Type B pancreatic cell (in vitro differentiated cells): ENCODE results near the gene DDX51. TPM values are rescaled to one million over a fixed set of nuclear protein-coding genes. Genes with fewer than 3 reads are reported as not detected.

Experiments used
- DNase-seq: peaks from one replicate; pipeline ENCODE4 v3.0.0; 2021; ENCODE audit warnings: mixed read lengths; ENCODE audit not compliant: unreplicated experiment; ENCODE audit errors: extremely low spot score
- H3K27ac Mint-ChIP-seq: 2 replicates; pipeline ENCODE4 v1.8.0; 2021; ENCODE audit warnings: mild to moderate bottlenecking, mixed read lengths
- H3K27me3 Mint-ChIP-seq: 2 replicates; pipeline ENCODE4 v1.8.0; 2021; ENCODE audit warnings: mixed read lengths
- H3K36me3 Mint-ChIP-seq: 2 replicates; pipeline ENCODE4 v1.8.0; 2021; ENCODE audit warnings: mixed read lengths
- H3K4me1 Mint-ChIP-seq: one replicate; pipeline ENCODE4 v1.8.0; 2021; ENCODE audit warnings: mixed read lengths; ENCODE audit not compliant: unreplicated experiment
- H3K4me3 Mint-ChIP-seq: 2 replicates; pipeline ENCODE4 v1.8.0; 2021; ENCODE audit warnings: mild to moderate bottlenecking, mixed read lengths
- H3K9me3 Mint-ChIP-seq: 2 replicates; pipeline ENCODE4 v1.8.0; 2021; ENCODE audit warnings: mixed read lengths
- CTCF ChIP-seq: fragments of 200-600 bp; sonication (generic); conservative IDR thresholded peaks from 2 replicates; pipeline ENCODE4 v1.5.0; 2021; ENCODE audit warnings: antibody characterized with exemption, mild to moderate bottlenecking
- total RNA-seq: library from RNA; stranded (reverse); gene quantifications from 2 replicates; pipeline ENCODE4 v1.2.1, GENCODE V29; 2021; ENCODE audit warnings: low replicate concordance

The DDX51 gene
- total RNA-seq, 1 donor from 2014 or later, result 30.5 TPM

- Mint-ChIP-seq H3K9me3 (no peaks in the 10 kb centered on the region), H3K27ac (no peak overlapping the region), H3K36me3 (peaks cover 13% of the 10 kb centered on the region), H3K4me3 (no peak overlapping the region), H3K4me1 (no peaks in the 10 kb centered on the region), H3K27me3 (no peaks in the 10 kb centered on the region)
- no peak for DNase-seq
- TF ChIP-seq CTCF, result no peak
Observed at GRCh38 chr12:132121283-132121682, 22.8 kb downstream of the DDX51 start.

GRCh38 chr12:132118876-132119275, 25.2 kb downstream of the DDX51 start:
- Mint-ChIP-seq H3K36me3 (peaks cover 1% of the 10 kb centered on the region), H3K27me3 (no peaks in the 10 kb centered on the region), H3K9me3 (no peaks in the 10 kb centered on the region), H3K4me1 (no peaks in the 10 kb centered on the region), H3K4me3 (no peak overlapping the region), H3K27ac (no peak overlapping the region)
- TF ChIP-seq CTCF, result no peak
- DNase-seq, result no peak

GRCh38 chr12:132117558-132117875, 26.6 kb downstream of the DDX51 start:
- no peaks in the 10 kb centered on the region for H3K36me3 Mint-ChIP-seq

GRCh38 chr12:132116709-132117557, 27.2 kb downstream of the DDX51 start:
- Mint-ChIP-seq H3K4me3 (no peak overlapping the region), H3K36me3 (no peaks in the 10 kb centered on the region), H3K9me3 (no peaks in the 10 kb centered on the region), H3K27ac (no peak overlapping the region), H3K4me1 (no peaks in the 10 kb centered on the region), H3K27me3 (no peaks in the 10 kb centered on the region)
- no peak for DNase-seq
- TF ChIP-seq CTCF, result no peak

More at GRCh38 chr12:132117558-132117875, 26.6 kb downstream of the DDX51 start:
- Mint-ChIP-seq H3K4me1 (no peaks in the 10 kb centered on the region), H3K9me3 (no peaks in the 10 kb centered on the region), H3K27me3 (no peaks in the 10 kb centered on the region), H3K27ac (no peak overlapping the region), H3K4me3 (no peak overlapping the region)
- TF ChIP-seq CTCF, result no peak
- no peak for DNase-seq

GRCh38 chr12:132115500-132115899, 28.6 kb downstream of the DDX51 start:
- Mint-ChIP-seq H3K9me3 (no peaks in the 10 kb centered on the region), H3K4me1 (no peaks in the 10 kb centered on the region), H3K27me3 (no peaks in the 10 kb centered on the region), H3K27ac (no peak overlapping the region), H3K4me3 (no peak overlapping the region), H3K36me3 (peaks cover 4% of the 10 kb centered on the region)
- no peak for TF ChIP-seq CTCF
- DNase-seq, result no peak
